Vagina (tissue), 2 donors: ENCODE measurements around the gene SYT13. TPM values are rescaled to one million over a fixed set of nuclear protein-coding genes. Genes with fewer than 3 reads are reported as not detected.

Experiments used
- DNase-seq, 2 donors: peaks; one replicate each; pipeline ENCODE4 v3.0.0-alpha.2; 2017; ENCODE audit errors: extremely low spot score in 2 of 2
- H3K27ac ChIP-seq: fragments of 200-600 bp; sonication (generic); one replicate; pipeline ENCODE4 v1.5.1; 2019
- H3K27me3 ChIP-seq: fragments of 200-600 bp; sonication (generic); one replicate; pipeline ENCODE4 v1.5.1; 2019
- H3K36me3 ChIP-seq, 2 donors: fragments of 200-600 bp; sonication (generic); one replicate each; pipeline ENCODE4 v1.5.1; 2017 to 2019
- H3K4me1 ChIP-seq: fragments of 200-600 bp; sonication (generic); one replicate; pipeline ENCODE4 v1.5.1; 2019
- H3K4me3 ChIP-seq, 2 donors: fragments of 200-600 bp; sonication (generic); 1 replicate in 1 of 2; 2 replicates in 1 of 2; pipeline ENCODE4 v1.5.1; 2016 to 2019
- H3K9me3 ChIP-seq: fragments of 200-600 bp; sonication (generic); one replicate; pipeline ENCODE4 v1.5.1; 2019
- CTCF ChIP-seq, 3 experiments: fragments of 450-650 bp in 2 of 3; fragments of 200-600 bp in 1 of 3; sonication (generic) in 1 of 3; IDR thresholded peaks; one replicate each; pipeline ENCODE4 v1.5.1; 2017 to 2019; ENCODE audit warnings: antibody characterized with exemption in 3 of 3, mild to moderate bottlenecking in 2 of 3, moderate library complexity in 2 of 3
- POLR2A ChIP-seq, 2 donors: fragments of 450-650 bp; IDR thresholded peaks; one replicate each; pipeline ENCODE4 v1.6.1; 2017; ENCODE audit warnings: antibody characterized with exemption in 2 of 2, mild to moderate bottlenecking in 2 of 2, moderate library complexity in 2 of 2
- POLR2AphosphoS5 ChIP-seq, 2 donors: sonication (generic); formaldehyde crosslinking; IDR thresholded peaks; one replicate each; pipeline ENCODE4 v1.9.0; 2017; ENCODE audit warnings: antibody characterized with exemption in 2 of 2, mild to moderate bottlenecking in 2 of 2, low read depth in 1 of 2; ENCODE audit not compliant: insufficient read depth in 1 of 2
- intact Hi-C: fragments of 100-400 bp; cut with DNase I; formaldehyde crosslinking; loops from one replicate; pipeline ENCODE4 v1.15.1; 2023
- total RNA-seq: library from RNA; depleted of rRNA; stranded (reverse); fragments of >200 nt; gene quantifications from one replicate; pipeline ENCODE4 v1.2.3, GENCODE V29; 2016

Gene SYT13
- total RNA-seq, 1 donor from 2014 or later: 1.2 TPM

- DNase-seq: no peak
- Histone ChIP-seq H3K27ac (no peak overlapping the region), H3K27me3 (no peaks in the 10 kb centered on the region), H3K9me3 (no peaks in the 10 kb centered on the region), H3K4me3 (no peak overlapping the region), H3K4me1 (peaks cover 4% of the 10 kb centered on the region), H3K36me3 (no peaks in the 10 kb centered on the region)
- intact Hi-C loops: no loop called here
- TF ChIP-seq POLR2AphosphoS5 (IDR thresholded peaks at IDR 0.05; ENCODE audit: insufficient read depth in 1 of 2, low read depth in 1 of 2) (no peak), CTCF (IDR thresholded peaks at IDR 0.05) (no peak), POLR2A (IDR thresholded peaks at IDR 0.05) (no peak)
Measured at GRCh38 chr11:45267052-45267451, 19.1 kb downstream of the SYT13 start.

GRCh38 chr11:45266676-45267020, 19.5 kb downstream of the SYT13 start:
- H3K4me1 ChIP-seq: peaks cover 4% of the 10 kb centered on the region
- no peaks in the 10 kb centered on the region for H3K27me3 ChIP-seq
- no peak for DNase-seq
- H3K36me3 ChIP-seq: no peaks in the 10 kb centered on the region
- intact Hi-C loops: no loop called here
- H3K27ac ChIP-seq: no peak overlapping the region
- H3K4me3 ChIP-seq: no peak overlapping the region
- no peaks in the 10 kb centered on the region for H3K9me3 ChIP-seq
- no peak for TF ChIP-seq POLR2AphosphoS5 (IDR thresholded peaks at IDR 0.05; ENCODE audit: insufficient read depth in 1 of 2, low read depth in 1 of 2)
- no peak for TF ChIP-seq POLR2A (IDR thresholded peaks at IDR 0.05)
- no peak for TF ChIP-seq CTCF (IDR thresholded peaks at IDR 0.05)

- intact Hi-C loops: no loop called here
- no peaks in the 10 kb centered on the region for H3K27me3 ChIP-seq
- no peak overlapping the region for H3K4me3 ChIP-seq
- H3K36me3 ChIP-seq: no peaks in the 10 kb centered on the region
- H3K9me3 ChIP-seq: no peaks in the 10 kb centered on the region
- H3K4me1 ChIP-seq: peaks cover 4% of the 10 kb centered on the region
- TF ChIP-seq CTCF (IDR thresholded peaks at IDR 0.05): no peak
- no peak for TF ChIP-seq POLR2A (IDR thresholded peaks at IDR 0.05)
- TF ChIP-seq POLR2AphosphoS5 (IDR thresholded peaks at IDR 0.05; ENCODE audit: insufficient read depth in 1 of 2, low read depth in 1 of 2): no peak
- no peak for DNase-seq
- no peak overlapping the region for H3K27ac ChIP-seq
Measured at GRCh38 chr11:45265969-45266675, 20.0 kb downstream of the SYT13 start.

- no peaks in the 10 kb centered on the region for H3K27me3 ChIP-seq
- intact Hi-C loops: no loop called here
- DNase-seq: no peak
- no peaks in the 10 kb centered on the region for H3K36me3 ChIP-seq
- no peak for TF ChIP-seq POLR2A (IDR thresholded peaks at IDR 0.05)
- no peak for TF ChIP-seq CTCF (IDR thresholded peaks at IDR 0.05)
- TF ChIP-seq POLR2AphosphoS5 (IDR thresholded peaks at IDR 0.05; ENCODE audit: insufficient read depth in 1 of 2, low read depth in 1 of 2): no peak
- no peak overlapping the region for H3K4me3 ChIP-seq
- H3K27ac ChIP-seq: no peak overlapping the region
- H3K4me1 ChIP-seq: peaks cover 4% of the 10 kb centered on the region
- no peaks in the 10 kb centered on the region for H3K9me3 ChIP-seq
Measured at GRCh38 chr11:45264839-45265515, 21.2 kb downstream of the SYT13 start.

GRCh38 chr11:45263773-45264172, 22.4 kb downstream of the SYT13 start:
- intact Hi-C loops: no loop called here

More at GRCh38 chr11:45263773-45264172, 22.4 kb downstream of the SYT13 start:
- H3K27ac ChIP-seq: no peak overlapping the region
- DNase-seq: no peak
- no peaks in the 10 kb centered on the region for H3K27me3 ChIP-seq
- TF ChIP-seq POLR2AphosphoS5 (IDR thresholded peaks at IDR 0.05; ENCODE audit: insufficient read depth in 1 of 2, low read depth in 1 of 2): no peak
- TF ChIP-seq CTCF (IDR thresholded peaks at IDR 0.05): no peak
- TF ChIP-seq POLR2A (IDR thresholded peaks at IDR 0.05): no peak
- no peaks in the 10 kb centered on the region for H3K36me3 ChIP-seq
- H3K9me3 ChIP-seq: no peaks in the 10 kb centered on the region
- H3K4me1 ChIP-seq: peaks cover 4% of the 10 kb centered on the region
- no peak overlapping the region for H3K4me3 ChIP-seq
